ENCODE measurements around the gene CCDC57. TPM values are rescaled to one million over a fixed set of nuclear protein-coding genes. Genes with fewer than 3 reads are reported as not detected.

The CCDC57 gene
- total RNA-seq, 4 donors from 2014 or later, result 7.9 to 22.1 (median 9.8) TPM

DNA sequence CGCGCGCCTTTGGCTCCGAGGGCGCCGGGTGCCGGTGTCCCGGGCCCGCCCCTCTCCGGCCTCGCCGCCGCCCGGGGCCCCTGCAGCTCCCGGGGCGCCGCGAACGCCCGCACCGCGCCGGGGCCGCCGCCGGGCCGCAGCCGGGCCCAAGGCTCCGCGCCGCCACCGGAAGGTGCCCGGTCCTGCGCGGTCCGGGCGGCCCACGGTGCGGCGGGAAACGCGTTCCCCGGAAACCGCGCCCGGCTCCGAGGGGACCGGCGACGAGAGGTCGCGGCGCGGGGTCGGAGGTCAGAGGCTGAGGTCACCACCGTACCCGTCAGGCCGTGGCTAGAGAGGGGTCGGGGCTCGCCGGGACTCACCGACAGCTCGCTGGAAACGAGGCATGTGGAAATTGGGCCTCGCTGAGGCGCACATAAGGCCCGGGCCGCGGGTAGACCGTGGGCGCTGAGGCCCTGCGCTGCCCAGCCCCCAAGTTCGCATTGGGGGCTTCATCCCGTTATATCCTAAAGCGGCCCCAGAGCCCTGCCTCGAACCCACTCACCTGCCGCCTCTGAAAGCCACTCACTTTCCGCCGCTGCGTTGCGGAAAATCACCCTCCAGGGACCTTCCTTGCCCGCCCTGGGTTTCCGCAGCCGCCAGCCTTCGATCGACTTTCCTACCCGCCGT, 146.9 kb downstream of the CCDC57 start, which contains the start of gene DUS1L:
Gene DUS1L (minus strand): TSS at position 167 of the 666 bp plus-strand sequence. CDS start 745 bp downstream, outside the sequence.
- Histone ChIP-seq H3K4me3 (peak within 1 kb of the TSS; percentile 63 to 98 (median 96)), H3K36me3 (peaks cover 22 to 34% (median 24%) of the 10 kb centered on the region in 3 donors), H3K27ac (peak within 1 kb of the TSS; percentile 87 to 93 (median 90)), H3K9me3 (no peaks in the 10 kb centered on the region), H3K27me3 (no peaks in the 10 kb centered on the region), H3K4me1 (peaks cover 20 to 38% (median 24%) of the 10 kb centered on the region in 3 donors)
- 26 to 29% methylated on average over 12 to 23 of the region's 88 CpGs for WGBS, 2 donors
- peak in 1 of 4 donors; percentile 20 for TF ChIP-seq POLR2A (IDR thresholded peaks at IDR 0.05)
- TF ChIP-seq, protein P1, sequence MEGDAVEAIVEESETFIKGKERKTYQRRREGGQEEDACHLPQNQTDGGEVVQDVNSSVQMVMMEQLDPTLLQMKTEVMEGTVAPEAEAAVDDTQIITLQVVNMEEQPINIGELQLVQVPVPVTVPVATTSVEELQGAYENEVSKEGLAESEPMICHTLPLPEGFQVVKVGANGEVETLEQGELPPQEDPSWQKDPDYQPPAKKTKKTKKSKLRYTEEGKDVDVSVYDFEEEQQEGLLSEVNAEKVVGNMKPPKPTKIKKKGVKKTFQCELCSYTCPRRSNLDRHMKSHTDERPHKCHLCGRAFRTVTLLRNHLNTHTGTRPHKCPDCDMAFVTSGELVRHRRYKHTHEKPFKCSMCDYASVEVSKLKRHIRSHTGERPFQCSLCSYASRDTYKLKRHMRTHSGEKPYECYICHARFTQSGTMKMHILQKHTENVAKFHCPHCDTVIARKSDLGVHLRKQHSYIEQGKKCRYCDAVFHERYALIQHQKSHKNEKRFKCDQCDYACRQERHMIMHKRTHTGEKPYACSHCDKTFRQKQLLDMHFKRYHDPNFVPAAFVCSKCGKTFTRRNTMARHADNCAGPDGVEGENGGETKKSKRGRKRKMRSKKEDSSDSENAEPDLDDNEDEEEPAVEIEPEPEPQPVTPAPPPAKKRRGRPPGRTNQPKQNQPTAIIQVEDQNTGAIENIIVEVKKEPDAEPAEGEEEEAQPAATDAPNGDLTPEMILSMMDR (IDR thresholded peaks at IDR 0.05), result no peak
- DNase-seq, result no peak
- intact Hi-C loops (cut with DNase I), result no loop called here

DNA sequence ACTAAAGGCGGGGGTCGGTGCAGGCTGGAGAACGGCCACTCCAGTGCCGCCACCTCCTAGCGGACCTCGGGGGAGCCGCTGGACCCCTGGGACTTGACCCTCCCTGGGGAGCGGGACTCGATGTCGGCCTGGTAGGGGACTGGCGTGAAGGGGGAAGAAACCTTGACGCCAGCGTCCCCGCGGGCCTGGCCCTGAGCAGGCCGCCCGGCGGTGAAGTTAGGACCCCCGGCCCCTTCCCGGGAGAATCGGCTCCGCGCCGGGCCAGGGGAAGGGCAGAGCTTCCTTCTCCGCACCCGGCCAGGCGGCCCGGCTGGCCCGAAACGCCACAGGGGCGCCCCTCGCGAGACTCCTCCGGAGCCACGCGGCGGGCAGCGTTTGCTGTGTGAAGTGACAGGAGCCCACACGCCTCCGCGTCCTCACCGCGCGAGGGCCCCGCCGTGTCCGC, 147.4 kb downstream of the CCDC57 start:
- peak overlapping the region; percentile 63 to 98 (median 96) for H3K4me3 ChIP-seq
- H3K27me3 ChIP-seq, result no peaks in the 10 kb centered on the region
- DNase-seq, result no peak
- H3K9me3 ChIP-seq, result no peaks in the 10 kb centered on the region
- 0% methylated on average over 2 of the region's 47 CpGs; no CpG with 5 or more reads in 1 of the 2 donors for WGBS, 2 donors
- peaks cover 27 to 40% (median 29%) of the 10 kb centered on the region in 3 donors for H3K36me3 ChIP-seq
- peak overlapping the region; percentile 84 to 93 (median 90) for H3K27ac ChIP-seq
- TF ChIP-seq, protein P1 (IDR thresholded peaks at IDR 0.05), result no peak
- TF ChIP-seq POLR2A (IDR thresholded peaks at IDR 0.05), result no peak
- H3K4me1 ChIP-seq, result peaks cover 20 to 38% (median 24%) of the 10 kb centered on the region in 3 donors
- intact Hi-C loops (cut with DNase I), result no loop called here

DNA sequence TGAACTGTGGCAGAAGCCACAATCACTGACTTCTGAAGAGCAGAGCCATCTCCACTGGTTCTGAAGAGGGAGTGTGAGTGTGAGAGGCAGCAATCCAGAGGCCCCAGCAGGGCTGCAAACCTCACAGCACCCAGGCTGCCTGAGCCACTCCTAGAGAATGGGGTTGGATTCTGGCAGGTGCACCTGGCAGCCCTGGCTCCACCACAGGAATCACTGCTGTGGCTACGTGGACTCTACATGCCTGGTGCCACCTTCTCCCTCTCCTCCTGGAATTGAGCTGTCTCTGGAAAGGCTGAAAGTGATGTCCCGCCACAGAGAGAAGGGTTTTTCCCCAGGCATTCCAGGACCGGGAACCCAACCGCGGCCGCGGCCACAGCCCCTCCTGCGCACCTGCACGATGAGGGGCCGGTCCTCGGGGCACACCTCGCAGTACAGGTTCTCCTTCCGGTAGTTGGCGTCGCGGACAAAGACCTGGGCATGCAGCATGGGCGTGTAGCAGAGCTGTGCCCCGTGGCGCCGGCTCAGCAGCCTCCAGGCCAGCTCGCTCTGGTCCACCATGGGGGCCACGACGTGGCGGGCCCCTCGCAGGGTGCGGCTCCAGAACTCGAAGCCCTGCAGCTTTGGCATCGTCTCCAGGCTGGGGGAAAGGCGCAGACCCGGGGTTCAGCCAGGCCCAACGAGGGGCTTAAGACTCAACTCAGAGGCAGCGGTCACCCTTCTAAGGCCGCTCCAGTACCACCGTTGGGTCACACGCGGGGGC, 148.0 kb downstream of the CCDC57 start:
- H3K27me3 ChIP-seq, result no peaks in the 10 kb centered on the region
- TF ChIP-seq, protein P1 (IDR thresholded peaks at IDR 0.05), result no peak
- TF ChIP-seq POLR2A (IDR thresholded peaks at IDR 0.05), result no peak
- DNase-seq, result no peak
- intact Hi-C loops (cut with DNase I), result no loop called here
- peak overlapping the region; percentile 63 to 98 (median 96) for H3K4me3 ChIP-seq
- H3K36me3 ChIP-seq, result peaks cover 32 to 46% (median 33%) of the 10 kb centered on the region in 3 donors
- H3K9me3 ChIP-seq, result no peaks in the 10 kb centered on the region
- 40 to 46% methylated on average over 1 to 19 of the region's 36 CpGs for WGBS, 2 donors
- peaks cover 20 to 38% (median 24%) of the 10 kb centered on the region in 3 donors for H3K4me1 ChIP-seq
- H3K27ac ChIP-seq, result peak overlapping the region; percentile 84 to 93 (median 90)

DNA sequence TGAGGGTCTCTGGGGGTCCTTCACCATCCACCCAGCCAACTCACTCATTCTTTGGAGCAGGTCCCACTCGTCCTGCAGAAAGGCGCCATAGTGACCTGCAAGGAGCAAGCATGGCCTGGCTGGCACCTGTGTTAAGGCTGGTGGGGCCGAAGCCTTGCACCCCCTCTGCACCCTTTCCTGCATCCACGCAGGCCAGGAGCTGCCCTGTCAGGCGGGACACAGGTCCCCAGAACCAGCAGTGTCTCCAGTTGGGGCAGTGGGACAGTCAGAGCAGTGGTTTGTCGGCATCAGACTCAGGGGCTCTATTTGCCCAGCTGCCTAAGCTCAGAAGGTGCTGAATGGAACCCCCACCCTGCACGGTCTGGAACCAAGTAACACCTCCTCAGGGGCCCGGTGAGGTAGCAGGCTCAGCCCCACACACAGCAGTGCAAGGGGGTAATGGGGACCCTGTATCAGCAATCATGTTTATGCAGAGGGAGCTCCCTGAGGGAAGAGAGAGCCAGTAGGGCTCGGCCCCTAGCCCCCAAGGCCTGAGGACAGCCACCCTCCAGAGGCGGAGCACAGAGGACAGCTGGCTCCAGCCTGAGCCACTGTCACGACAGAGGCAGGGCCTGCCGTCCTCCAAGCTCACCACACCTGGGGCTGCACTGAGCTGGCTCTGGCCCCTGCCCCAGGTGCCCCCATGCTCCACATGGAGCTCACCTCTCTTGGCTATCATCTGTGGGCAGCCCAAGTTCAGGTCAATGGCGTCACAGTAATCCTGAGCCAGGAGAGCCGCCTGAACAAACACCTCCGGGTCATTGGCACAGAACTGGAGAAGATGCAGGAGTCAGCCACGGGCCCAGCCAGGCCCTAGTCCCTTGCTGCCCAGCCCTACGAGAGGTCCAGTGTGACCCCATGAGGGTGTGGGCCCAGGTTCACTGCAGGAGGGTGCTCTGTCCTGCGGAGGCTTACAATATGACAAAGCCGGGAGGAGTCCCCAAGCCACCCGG, 148.9 kb downstream of the CCDC57 start:
- Histone ChIP-seq H3K36me3 (peaks cover 36 to 55% (median 37%) of the 10 kb centered on the region in 3 donors), H3K27ac (peak overlapping the region; percentile 28 to 90 (median 86)), H3K27me3 (no peaks in the 10 kb centered on the region), H3K4me3 (peak overlapping the region; percentile 63 to 98 (median 96)), H3K9me3 (no peaks in the 10 kb centered on the region), H3K4me1 (peaks cover 20 to 38% (median 24%) of the 10 kb centered on the region in 3 donors)
- no peak for TF ChIP-seq POLR2A (IDR thresholded peaks at IDR 0.05)
- TF ChIP-seq, protein P1 (IDR thresholded peaks at IDR 0.05), result no peak
- 58 to 85% methylated on average over 5 to 10 of the region's 20 CpGs for WGBS, 2 donors
- intact Hi-C loops (cut with DNase I), result no loop called here
- no peak for DNase-seq

Data from esophagus squamous epithelium (tissue), 5 donors.